HG03571 (cell line): ENCODE data around the gene LYPD6B.

Experiments
- ATAC-seq: cut with Tn5 transposase; IDR thresholded peaks from one replicate; pipeline ENCODE4 v1.9.1; 2021; ENCODE audit not compliant: unreplicated experiment

The LYPD6B gene

DNA sequence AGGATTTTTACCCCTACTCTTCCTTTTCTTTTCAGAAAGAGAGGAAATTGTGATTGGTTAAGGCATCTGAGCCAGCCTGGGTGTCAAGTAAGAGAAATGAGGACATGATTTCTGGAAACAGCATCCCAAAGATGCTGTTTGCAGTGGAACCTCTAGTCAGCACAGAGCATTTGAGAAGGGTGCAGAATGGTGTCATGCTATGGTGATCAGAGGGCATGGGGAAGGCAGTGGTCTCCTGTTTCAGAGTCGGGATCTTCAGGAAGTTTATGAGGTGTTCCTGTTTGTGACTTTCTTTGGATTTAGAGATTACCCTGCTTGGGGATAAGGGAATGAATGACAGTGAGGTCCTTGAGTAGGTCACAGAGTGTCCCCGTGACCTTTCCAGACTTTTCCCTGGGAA is 117.5 kb downstream of the LYPD6B start:
- ATAC-seq = no peak

DNA sequence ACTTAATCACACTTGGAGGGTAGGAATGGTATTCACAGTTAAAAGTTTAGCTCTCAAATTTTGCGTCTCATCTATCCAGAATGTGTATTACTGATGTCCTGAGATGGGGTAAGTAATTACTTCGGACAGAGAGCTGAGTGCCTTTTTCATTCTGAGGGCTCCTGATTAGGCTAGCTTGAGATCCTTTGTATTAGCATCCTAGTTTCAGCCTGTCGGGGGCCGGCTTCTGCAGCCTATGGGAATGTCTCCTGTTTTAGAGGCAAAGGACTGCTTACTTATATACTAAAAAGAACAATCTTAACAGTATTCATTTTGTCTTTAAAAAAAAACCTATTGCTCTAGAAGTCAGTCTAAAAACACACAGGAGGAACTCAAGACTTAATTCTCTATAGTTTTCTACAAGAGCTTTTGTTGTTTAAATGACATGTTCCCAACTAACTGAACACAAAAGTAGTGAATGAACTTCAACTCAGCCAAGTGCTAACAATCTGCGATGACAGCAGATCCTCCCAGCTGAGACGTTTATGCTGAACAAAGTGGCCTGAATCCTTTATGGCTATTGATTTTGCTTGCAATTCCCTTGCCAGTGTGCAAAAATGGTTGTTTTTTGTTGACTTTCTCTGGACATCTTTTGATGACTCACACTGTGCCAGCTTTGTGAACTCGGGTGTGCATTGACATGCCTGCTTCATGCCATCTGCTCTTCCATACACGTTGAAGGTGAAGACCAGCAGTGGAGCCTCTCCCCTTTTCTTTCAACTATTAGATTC is 118.7 kb downstream of the LYPD6B start:
- no peak for ATAC-seq

DNA sequence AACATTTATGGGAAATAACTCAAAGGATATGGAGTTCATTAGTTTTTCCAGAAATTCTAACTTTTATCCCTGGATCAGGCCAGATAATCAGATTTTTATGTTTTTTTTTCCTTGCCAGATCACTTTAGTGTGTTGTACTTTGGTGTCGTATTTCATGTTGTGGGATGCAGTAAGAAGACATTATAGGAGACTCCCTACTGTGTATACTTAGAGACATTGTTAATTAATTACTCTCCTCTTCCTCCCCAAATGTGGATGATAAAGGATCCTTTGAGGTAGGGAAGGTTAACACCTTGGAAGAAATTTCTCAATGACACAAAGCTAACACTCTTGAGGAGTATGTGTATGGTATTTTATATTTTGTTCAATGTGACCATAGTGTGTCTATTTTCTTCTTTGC is 120.5 kb downstream of the LYPD6B start:
- no peak for ATAC-seq

DNA sequence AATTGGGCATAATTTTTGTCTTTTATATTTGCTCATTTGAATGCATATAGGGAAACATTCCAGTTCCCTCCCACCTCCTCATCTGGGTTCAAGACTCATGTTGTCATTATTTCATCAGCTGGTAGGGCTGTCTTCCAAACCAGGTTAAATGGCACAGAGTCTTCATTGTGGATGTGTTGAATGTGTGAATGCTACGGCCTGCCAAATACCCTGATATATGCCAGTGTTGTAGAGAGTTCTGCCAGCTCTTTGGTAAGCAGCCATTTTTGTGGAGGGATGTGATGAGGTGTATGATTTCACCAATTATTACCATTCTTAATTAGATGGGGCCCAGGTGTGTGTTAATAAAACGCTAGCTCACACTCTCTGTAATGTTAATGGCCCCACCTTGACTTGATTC is 121.7 kb downstream of the LYPD6B start:
- ATAC-seq = no peak

DNA sequence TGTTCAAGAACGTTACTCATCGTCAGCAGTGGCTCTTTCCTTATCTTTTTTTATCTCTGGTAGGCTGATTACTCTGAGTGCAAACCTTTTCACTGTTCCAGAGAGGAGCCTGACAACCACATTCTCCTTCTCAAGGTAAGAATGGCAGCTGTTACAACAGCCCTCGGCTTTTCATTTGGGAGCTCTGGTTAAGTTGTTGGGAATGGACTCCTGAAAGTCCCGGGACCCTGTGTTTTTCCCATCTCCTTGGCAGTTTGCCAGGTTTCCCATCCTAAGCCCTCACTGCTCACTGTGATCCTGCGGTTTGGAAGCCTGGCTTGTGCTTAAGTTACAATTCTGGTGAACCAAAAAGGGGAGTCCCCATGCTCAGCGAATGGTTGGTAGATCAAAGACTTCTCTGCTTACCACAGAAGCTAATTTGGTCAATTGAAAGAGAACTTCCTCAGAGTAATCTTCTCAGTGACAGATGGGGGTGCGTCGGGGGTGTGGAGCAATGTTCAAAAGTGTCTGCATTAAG is 122.3 kb downstream of the LYPD6B start:
- ATAC-seq = peak; percentile 97

DNA sequence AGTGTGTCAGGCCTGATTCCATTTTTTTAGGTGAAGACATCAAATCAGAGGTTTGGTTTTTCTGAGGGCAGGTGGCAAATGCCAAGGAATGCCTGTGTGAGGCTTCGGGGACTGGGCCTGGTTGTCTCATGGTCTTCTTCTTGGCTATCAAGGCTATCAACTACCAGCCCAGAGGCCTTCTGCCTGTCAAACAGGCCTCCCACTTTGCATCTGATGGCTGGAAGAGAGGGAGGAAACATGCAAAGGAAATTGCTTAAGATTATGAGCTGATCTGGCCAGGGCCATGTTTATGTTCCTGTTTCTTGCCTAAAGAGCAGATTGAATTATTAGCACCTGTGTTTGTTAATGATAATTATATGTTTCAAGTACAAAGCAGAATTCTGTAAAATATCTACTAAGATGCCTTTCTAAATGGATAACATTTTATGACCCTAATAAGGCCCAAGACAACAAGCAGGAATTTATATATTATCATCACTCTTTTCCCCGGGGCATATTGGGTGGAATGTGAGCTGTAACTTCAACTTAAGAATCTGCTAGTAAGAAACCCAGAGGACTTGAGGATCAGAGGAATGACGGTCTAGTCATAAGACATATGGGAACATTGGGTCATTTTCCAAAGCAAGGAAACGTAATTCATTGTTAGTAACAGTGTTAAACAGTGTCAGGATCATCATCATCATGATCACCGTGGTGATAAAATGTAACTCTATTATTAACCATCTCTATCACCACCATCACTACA is 123.2 kb downstream of the LYPD6B start:
- ATAC-seq = no peak

DNA sequence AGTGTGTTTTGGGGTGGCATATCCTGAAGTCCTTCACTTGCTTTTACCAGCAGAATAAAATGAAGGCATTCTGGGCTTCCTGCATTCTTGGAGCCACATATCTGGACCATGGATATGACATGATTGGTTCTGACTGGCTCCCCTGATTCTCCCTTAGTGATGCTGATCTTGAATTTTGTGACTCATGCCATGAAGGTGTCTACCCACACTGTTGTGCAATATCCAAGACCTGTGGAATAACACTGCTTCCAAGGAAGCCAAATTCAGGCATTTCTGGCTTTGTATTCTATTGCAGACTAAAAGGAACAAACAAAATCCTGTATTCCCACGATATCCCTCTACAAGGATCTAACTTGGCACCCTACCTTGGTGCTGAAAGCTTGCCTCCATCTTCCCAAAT is 125.8 kb downstream of the LYPD6B start:
- no peak for ATAC-seq

DNA sequence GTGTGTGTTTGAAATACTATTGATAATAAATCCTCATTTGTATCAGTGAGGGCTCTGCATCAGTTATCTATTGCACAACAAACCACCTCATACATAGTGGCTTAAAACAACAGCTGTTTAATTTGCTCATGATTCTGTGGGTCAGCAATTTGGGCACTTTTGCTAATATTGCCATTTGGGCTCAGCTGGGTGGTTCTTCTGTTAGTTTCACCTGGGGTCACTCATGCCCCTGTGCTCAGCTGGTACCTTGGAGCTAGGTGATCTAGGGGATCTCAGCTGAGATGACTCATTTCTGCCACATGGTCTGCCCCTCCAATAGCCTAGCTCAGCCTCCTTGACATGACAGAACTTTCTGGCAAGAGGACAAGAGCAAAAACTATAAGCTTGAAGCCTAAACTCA is 126.3 kb downstream of the LYPD6B start:
- no peak for ATAC-seq

DNA sequence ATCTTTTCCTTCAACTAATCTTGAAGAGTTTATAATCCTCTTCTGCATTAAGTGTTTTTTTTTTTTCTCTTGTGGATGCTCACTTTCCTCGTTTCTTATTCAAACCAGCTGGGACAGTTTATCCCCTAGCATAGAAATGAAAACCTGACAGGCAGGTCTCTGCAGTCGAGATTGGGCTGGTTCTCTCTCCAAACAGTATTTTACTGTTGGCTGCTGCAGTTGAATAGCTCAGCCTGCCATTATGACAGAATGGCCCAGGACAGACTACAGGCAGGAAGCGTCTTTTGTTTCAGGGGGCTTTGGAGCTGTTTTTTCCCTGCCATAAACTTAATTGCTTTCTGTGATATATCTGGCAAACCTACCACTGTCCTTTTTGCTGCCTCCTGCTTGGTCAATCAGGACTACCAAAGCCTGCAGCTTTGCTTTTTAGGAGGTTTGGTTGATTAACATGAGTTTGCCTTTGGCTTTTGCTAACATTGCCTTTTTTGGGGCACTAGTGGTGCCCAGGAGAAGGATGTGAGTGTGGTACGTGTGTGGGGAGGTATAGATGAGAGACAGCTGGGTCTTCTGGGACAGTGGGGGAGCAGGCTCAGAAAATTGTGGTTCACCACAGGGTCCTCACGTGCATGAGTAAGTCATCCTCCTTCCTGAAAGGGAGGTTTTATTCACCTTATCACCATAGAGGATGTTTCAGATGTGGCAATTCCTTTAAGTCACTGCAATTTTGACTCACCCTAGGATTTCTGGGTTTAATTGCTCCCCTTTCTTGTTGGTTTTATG is 128.7 kb downstream of the LYPD6B start:
- ATAC-seq = peak; percentile 88

DNA sequence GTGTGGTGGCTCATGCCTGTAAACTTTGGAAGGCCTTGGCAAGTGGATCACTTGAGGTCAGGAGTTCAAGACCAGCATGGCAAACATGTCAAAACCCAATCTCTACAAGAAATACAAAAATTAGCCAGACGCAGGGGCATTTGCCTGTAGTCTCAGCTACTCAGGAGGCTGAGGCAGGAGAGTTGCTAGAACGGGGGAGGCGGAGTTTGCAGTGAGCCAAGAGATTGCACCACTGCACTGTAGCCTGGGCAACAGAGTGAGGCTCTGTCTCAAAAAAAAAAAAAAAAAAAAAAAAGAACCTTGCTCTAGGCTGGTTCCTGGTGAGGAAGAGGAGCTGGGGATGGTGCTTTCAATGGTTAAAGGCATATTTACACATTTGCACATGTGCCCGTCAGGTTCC is 129.4 kb downstream of the LYPD6B start:
- ATAC-seq = no peak

DNA sequence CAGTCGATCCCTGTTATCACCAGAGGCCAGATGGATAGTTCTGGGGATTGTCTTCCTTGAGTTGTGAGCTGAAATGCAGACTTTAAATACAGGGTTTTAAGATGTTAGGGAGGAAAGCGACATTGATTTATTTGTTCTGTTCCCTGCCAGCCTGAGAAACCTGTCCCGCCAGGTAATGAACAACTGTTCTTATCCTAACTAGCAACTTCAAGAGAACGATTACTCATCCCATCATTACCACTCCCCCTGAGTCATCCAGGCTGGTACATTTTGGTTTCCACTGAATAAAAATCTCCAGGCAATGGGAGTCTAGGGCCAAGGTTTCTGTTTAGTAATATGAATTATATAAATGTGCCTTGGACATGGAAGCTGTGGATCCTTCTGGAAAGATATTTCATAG is 131.2 kb downstream of the LYPD6B start:
- no peak for ATAC-seq

DNA sequence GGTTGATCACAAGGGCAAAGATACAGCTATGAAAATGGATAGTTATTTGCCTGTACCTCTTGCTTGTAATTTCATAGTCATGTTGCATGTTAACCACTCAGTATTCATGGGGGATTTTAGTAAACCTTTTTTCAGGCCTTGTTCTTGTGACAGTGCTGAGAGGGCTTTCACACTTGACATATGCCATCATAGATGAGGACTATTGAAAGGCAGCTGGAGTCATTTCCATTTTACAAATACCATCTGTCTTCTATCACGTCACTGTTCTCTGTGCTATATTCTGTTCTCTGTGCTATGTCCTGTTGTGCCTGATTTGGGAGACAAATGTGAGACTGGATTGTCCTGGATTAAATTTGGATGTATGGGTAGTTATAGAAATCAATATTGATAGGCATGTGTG is 131.7 kb downstream of the LYPD6B start:
- ATAC-seq = no peak

DNA sequence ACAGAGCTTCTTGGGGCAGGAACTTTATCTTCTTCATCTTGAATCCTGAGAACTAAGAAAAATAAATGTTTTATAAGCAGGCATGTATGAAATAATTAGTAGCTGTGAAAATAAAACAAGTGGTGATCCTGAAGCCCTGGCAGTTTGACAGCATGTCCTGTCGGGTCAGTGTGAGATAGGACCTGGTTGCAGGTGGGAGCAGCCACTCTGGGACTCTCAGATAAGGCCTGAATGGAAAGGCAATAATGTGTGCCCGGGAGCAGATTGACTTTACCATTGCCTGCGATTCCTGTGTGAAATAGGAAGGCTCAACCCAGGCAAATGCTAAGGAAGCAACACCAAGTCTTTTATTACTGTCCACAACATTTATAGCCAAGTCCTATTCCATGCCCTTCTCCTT is 132.4 kb downstream of the LYPD6B start:
- no peak for ATAC-seq

DNA sequence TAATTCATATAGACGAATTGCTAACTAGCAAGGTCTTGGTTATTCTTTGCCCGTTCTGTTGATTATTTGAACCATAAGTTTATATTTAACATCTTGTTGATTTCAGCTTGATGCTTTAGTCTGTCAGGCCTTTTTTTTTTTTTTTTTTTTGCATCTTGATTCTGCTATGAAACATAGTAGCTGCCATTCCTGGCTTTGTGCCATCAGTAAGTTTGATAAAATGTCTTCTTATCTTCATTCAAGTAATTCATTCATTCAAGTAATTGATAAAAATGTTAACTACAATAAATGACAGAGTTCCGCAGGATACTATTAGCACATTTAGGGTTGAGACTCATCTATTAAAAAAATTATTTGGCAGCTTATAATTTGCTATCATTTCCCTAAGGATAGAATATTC is 134.7 kb downstream of the LYPD6B start:
- no peak for ATAC-seq

DNA sequence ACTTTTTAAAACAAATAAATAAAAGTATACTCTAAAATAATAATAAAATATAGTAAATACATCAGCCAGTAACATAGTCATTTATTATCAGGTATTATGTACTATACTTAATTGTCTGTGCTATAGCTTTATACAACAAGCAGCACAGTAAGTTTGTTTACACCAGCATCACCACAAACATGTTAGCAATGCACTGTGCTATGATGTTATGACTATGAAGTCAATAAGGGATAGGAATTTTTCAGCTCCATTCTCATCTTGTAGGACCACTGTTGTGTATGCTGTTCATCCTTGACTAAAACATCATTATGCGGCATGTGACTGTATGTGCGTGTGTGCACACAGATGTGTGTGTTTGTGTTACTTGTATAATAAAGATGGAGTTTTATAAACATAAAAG is 137.5 kb downstream of the LYPD6B start:
- no peak for ATAC-seq

DNA sequence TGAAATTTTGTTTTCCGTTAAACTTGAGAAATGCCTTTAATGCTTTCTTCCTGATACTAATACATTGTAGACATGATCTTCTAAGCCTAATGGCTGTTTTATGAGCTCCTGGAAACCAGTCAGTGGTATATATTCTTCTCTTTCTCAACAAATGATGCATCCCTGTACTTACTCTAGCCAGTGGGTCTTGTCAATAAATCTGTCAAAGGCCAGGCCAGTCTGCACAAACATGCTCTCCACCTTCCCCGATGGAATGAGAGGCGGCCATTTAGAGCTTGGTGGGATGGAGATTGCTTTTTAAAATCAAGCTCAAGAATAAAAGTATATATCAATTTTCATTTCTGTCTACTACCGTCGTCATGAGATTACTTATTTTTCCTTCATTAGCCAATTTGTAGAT is 140.1 kb downstream of the LYPD6B start:
- no peak for ATAC-seq

DNA sequence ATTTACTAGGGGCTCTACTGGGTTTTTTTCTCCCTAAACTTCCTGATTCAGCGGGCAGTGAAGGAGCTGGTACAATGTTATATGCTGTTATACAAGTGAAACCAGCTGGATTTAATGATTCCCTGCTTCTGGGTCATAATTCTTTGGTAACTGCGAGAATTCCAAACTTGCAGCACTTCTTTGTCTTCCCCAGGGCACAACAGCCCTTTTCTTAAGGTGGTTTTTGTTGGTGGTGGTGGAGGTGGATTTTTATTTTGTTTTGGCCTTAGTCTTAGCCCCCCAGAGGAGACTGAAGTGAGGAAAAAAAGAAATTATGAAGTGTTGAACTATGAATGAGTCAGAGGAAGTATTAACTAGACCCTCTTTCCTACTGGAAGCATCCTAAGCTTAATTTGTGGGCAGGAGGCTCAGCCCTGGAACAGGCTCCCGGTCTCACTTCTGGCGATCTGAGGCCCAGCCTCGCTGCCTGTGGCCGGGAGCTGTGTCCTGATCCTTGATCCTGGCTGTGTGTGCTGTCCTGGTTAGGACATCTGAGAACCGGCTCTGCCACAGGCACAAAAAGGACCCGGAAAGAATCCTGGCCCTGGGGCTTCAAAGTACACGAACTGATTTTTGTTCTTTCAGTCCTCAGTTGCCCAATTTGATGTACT is 141.9 kb downstream of the LYPD6B start:
- ATAC-seq = no peak

DNA sequence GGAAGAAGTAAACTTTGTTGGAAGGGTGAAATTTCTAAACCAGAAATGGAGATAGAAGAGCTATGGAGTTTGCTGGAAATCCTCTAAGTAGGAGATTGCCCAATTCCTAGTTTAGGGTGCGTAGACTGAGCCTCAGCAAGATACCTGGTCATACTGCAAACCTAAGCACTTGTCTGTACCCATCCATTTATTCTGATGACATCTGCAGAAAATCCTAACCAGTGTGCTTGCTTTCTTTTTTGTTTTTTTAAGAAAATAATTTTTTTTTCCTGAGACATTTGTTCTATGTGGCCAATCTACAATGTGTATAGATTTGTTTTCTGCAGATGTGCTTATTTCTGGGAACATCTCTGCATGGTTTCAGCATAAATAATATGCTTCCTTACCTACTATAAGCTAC is 144.7 kb downstream of the LYPD6B start:
- ATAC-seq = no peak

DNA sequence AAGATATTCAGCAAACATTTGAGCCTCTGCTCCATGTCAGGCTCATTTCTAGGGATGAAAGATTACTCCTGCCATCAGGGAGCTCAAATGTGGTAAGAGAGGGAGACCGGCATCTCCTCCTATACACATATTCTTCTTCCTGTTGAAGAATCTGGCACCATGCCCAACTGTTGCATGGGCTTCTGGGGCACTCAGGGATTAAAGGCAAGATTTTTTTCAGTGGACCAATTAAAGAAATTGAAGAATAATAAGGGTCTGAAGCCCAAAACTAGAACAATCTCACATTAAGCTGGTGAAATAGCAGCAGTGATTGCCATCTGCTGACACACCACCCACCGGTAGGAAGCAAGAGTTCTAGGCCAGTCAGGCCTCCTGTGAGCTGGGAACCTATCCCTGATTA is 146.5 kb downstream of the LYPD6B start:
- no peak for ATAC-seq

DNA sequence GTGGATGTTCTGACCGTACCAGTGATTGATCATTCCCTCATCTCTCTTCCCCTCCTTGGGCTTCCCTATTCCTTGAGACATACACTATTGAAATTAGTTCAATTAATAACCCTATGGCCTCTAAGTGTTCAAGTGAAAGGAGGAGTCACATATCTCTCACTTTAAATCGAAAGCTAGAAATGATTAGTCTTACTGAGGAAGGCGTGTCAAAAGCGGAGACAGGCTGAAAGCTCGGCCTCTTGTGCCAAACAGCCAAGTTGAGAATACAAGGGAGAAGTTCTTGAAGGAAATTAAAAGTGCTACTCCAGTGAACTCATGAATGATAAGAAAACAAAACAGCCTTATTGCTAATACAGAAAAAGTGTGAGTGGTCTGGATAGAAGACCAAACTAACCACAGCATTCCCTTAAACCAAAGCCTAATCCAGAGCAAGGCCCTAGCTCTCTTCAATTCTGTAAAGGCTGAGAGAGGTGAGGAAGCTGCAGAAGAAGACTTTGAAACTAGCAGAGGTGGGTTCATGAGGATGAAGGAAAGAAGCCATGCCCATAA is 147.5 kb downstream of the LYPD6B start:
- no peak for ATAC-seq

DNA sequence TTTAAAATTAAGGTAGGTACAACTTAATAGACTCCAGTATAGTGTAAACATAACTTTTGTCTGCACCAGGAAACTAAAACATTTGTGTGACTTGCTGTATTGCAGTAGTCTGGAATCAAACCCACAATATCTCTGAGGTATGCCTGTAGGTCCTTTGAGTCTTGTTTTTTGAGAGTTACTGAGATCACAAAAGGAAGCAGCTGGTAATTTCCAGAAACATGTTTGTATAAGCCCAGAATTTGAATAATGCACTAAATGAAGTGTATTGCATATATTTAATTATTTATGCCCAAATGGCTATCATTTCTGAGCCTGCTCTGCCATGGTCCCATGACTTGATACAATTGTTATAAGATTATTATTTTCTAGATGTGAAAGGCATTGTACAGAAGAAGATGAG is 148.6 kb downstream of the LYPD6B start:
- ATAC-seq = no peak
